NOMO-1 (cell line): ENCODE measurements around the gene PWWP2B.

Experiments
- DNase-seq, 2 experiments: peaks; one replicate each; lab custom pipeline; 2025; ENCODE audit not compliant: unreplicated experiment in 2 of 2; lab: John Stamatoyannopoulos, UW

PWWP2B gene

DNA sequence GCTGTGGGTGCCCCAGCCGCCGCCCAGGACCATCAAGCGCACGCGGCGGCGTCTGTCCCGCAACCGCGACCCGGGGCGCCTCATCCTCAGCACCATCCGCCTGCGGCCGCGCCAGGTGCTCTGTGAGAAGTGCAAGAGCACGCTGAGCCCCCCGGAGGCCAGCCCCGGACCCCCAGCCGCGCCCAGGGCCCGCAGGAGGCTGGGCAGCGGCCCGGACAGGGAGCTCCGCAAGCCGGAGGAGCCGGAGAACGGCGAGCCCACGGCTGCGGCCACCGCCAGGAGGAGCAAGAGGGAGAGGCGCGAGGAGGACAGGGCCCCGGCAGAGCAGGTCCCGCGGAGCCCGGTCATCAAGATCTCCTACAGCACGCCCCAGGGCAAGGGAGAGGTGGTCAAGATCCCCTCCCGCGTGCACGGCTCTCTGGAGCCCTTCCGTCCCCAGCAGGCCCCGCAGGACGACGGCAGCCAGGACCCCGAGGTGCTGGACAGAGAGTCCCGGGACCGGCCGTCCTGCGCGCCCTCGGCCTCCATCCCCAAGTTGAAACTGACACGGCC is 8.0 kb downstream of the PWWP2B start:
- DNase-seq: no peak

GRCh38 chr10:132405463-132405991 is 8.5 kb downstream of the PWWP2B start:
- no peak for DNase-seq

GRCh38 chr10:132406181-132406580 is 9.2 kb downstream of the PWWP2B start:
- no peak for DNase-seq

DNA sequence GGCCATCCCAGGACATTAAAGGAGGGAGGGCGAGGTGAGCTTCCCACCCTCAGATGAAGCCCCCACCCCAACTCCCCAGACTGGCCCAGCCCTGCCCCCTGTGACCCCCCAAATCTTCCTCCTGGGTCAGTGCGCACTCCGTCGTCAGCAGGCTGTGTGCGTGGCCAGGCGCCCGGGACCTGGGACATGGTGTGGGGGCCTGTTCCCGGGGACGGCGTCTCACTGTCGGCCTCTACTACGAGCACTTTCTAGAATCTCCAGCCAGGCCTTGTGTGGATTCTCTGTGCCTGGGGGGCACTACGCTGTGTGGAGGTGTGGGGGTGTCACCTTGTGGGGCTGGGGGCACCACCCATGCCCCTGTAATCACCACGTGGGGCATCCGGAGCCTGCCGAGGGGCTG is 9.8 kb downstream of the PWWP2B start:
- DNase-seq: no peak

- DNase-seq: no peak
Measured at GRCh38 chr10:132407243-132407746, 10.3 kb downstream of the PWWP2B start.

- DNase-seq: no peak
Measured at GRCh38 chr10:132407846-132408278, 10.9 kb downstream of the PWWP2B start.

DNA sequence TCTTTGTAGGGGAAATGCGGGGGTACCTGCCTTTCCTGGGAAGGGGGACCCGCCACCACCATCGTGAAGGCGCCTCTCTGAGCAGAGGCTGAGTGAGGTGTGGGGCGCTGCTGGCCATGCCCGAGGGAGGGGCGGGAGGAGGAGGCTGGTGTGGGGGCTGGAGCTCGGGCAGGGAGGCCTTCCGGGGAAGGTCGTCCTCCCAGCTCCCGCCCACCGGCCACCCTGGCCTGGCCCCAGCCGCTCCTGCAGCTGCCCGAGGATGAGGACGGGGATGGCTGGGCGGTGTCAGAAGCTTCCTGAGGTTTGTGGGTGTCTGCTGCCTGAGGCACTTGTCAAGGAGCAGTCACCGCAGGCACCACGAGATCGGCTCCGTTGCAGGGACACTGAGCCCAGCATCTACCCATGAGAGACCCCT is 11.4 kb downstream of the PWWP2B start:
- DNase-seq: no peak

GRCh38 chr10:132408823-132409666 is 12.0 kb downstream of the PWWP2B start:
- DNase-seq: no peak

DNA sequence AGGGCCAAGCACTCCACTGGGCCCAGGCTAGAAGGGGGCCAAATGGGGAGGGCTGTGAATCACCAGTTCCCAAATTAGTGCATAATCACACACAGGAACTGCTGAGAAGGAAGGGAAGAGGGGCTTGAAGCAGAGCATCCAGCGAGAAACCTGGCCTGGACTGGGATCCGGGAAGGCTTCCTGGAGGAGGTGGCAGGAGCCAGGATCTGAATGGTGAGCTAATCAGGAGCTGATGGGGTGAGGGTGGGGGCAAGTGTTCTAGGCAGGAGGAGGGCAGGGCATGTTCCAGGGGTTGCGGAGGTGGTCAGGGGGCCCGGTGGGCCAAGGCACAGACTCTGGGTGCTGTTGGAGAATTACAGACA is 12.6 kb downstream of the PWWP2B start:
- no peak for DNase-seq

- no peak for DNase-seq
Measured at GRCh38 chr10:132410056-132410778, 13.2 kb downstream of the PWWP2B start.

GRCh38 chr10:132410779-132411532 is 14.0 kb downstream of the PWWP2B start:
- DNase-seq: no peak

DNA sequence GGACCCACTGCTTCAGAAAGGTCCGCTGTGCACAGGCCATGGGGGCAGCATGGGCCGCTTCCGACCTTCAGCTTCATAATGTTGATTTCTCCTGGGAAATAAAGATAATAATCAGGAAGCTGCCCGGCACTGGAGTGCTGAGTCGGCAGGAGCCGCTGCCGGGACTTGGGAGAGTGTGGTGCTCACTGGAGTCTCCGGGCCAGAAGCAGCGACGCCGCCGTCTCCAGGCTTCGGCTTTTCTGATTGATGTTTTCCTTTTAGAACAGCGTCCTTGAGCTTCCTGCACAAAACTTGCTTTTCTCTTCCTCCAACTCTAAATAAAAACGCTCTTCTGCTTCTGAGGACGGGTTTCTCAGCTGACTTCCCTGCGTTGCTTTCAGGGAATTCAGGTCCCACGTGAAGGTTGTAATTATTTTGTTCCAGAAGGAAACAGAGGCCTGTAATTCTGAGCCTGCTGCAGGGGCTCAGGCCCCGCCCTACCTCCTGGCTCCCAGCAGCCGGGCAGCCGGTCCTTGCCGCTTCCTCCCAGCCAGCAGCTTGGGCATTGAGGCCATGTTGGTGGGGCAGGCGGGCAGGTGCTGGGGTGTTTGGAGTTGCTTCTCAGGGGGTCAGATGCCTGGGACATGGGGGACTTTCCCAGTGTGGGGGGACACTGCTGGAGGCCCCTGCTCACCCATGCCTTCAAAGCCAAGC is 14.7 kb downstream of the PWWP2B start:
- no peak for DNase-seq

GRCh38 chr10:132412316-132413192 is 15.6 kb downstream of the PWWP2B start:
- no peak for DNase-seq

DNA sequence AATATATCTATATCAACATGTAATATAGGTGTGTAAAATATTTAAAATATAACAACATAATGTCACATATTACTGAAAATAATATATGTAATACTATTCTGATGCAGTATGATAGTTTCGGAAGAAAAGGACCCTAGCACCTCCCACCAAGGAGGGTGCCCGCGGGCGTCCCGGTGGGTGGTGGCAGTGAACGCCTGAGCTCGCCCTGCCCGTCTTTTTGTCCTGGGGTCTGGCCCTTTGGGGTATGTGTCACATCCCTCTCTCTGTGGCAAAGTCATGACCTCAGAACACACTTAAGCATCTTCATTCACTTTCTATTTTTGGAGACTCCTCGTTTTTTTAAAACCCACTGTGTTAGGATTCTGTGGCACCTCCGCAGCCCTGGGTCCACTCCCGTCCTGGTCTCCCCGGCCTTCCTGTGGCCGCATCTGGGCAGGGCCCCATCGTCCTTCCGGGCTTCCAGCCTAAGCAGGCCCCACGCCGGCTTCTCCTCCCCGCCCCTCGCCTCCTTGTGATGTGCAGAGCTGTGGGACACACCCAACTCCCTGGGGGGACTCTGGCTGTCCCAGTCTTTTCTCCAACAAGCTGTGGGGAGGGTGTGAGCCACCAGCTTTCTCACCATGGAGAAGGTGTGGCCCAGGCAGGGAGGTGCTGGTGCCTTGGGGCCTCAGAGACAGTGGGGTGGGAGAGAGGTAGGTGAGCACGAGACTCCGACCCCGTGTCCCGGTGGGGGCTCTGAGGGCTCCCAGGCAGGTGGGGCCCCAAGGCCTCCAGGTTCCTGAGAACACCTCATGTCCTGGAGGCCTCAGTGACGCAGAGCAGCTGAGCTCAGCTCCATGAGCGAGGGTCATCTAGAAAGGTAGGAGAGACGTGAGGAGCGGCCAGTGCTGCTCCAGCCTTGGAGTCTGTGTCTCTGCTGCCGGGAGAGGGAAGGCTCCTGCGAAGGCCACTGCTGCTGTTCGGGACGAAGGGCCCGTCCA is 16.5 kb downstream of the PWWP2B start:
- DNase-seq: no peak

DNA sequence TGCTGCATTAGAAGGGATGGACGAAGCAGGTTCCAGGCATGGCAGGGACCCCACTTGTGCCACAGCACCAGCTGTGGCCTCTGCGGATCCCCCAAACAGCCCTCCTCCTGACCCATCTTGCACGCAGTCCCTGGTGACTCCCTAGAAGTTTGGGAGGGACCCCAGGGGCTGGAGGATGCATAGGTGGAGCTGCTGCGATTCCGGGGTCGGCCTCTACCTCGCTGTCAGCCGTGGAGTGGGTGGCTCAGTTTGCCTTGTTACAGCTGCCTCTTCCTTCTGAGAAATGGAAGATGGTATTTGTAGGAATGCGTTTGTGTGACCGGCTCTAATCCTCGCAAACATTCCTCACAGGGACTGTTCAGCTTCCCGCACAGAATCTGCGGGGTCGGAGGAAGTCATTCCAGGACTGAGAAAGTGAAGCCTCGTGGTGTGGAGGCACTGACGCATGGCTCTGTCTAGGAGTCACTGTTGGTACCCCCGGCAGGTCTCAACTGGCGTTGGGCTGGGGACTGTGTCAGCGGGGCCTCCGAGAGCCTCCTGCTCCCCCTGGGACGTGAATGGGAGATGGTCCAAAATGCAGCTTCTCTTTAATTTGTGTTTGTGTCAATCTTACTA is 17.5 kb downstream of the PWWP2B start:
- no peak for DNase-seq

DNA sequence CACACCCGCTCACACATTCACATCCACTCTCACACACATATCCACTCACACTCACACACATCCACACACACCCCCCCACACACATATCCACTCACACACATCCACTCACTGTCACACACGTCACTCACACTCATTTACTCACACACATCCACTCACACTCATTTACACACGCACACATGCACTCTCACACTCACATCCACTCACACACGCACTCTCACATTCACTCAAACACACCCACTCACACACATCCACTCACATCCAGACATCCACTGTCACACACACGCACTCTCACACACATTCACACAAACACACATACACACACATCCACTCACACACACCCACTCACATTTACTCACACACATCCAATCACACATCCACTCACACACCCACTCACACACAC is 18.3 kb downstream of the PWWP2B start:
- DNase-seq: no peak

- no peak for DNase-seq
Measured at GRCh38 chr10:132415956-132416355, 19.0 kb downstream of the PWWP2B start.
